ENCODE measurements around the gene SLC23A2. TPM values are rescaled to one million over a fixed set of nuclear protein-coding genes. Genes with fewer than 3 reads are reported as not detected.

Gene SLC23A2
- total and polyA plus RNA-seq, 7 donors: 0.60 to 15.2 (median 10.9) TPM

- no peaks in the 10 kb centered on the region for H3K9me3 ChIP-seq
- H3K27me3 ChIP-seq: no peaks in the 10 kb centered on the region
- peaks cover 16 to 85% (median 26%) of the 10 kb centered on the region in 4 donors for H3K36me3 ChIP-seq
- H3K4me3 ChIP-seq: no peak overlapping the region
- DNase-seq: no peak
- intact Hi-C loops (cut with DNase I): no loop called here
- WGBS, 2 donors: 95 to 99% methylated on average over 14 of the region's 14 CpGs
- no peak overlapping the region for H3K27ac ChIP-seq
- H3K4me1 ChIP-seq: no peaks in the 10 kb centered on the region
- TF ChIP-seq POLR2A (IDR thresholded peaks at IDR 0.05): no peak
- no peak for TF ChIP-seq EP300 (IDR thresholded peaks at IDR 0.05)
- TF ChIP-seq CTCF (IDR thresholded peaks at IDR 0.05): no peak
- no peak for TF ChIP-seq POLR2AphosphoS5 (IDR thresholded peaks at IDR 0.05)
Measured at GRCh38 chr20:4862661-4863060, 138.6 kb downstream of the SLC23A2 start.

- intact Hi-C loops (cut with DNase I): no loop called here
- TF ChIP-seq EP300 (IDR thresholded peaks at IDR 0.05) (no peak), POLR2A (IDR thresholded peaks at IDR 0.05) (no peak), CTCF (IDR thresholded peaks at IDR 0.05) (no peak), POLR2AphosphoS5 (IDR thresholded peaks at IDR 0.05) (no peak)
- Histone ChIP-seq H3K27ac (no peak overlapping the region), H3K36me3 (peaks cover 16 to 87% (median 26%) of the 10 kb centered on the region in 4 donors), H3K9me3 (no peaks in the 10 kb centered on the region), H3K27me3 (no peaks in the 10 kb centered on the region), H3K4me3 (no peak overlapping the region), H3K4me1 (no peaks in the 10 kb centered on the region)
- no peak for DNase-seq
- 87 to 97% methylated on average over 11 of the region's 11 CpGs for WGBS, 2 donors
Measured at GRCh38 chr20:4861961-4862360, 139.3 kb downstream of the SLC23A2 start.

- H3K4me1 ChIP-seq: no peaks in the 10 kb centered on the region
- peaks cover 12 to 91% (median 25%) of the 10 kb centered on the region in 4 donors for H3K36me3 ChIP-seq
- DNase-seq: peak; percentile 22
- 95% methylated on average over 3 of the region's 3 CpGs for WGBS, 2 donors
- H3K9me3 ChIP-seq: no peaks in the 10 kb centered on the region
- intact Hi-C loops (cut with DNase I): no loop called here
- no peak overlapping the region for H3K27ac ChIP-seq
- TF ChIP-seq EP300 (IDR thresholded peaks at IDR 0.05) (no peak), POLR2AphosphoS5 (IDR thresholded peaks at IDR 0.05) (no peak), POLR2A (IDR thresholded peaks at IDR 0.05) (no peak), CTCF (IDR thresholded peaks at IDR 0.05) (no peak)
- H3K4me3 ChIP-seq: no peak overlapping the region
- H3K27me3 ChIP-seq: no peaks in the 10 kb centered on the region
Measured at GRCh38 chr20:4858000-4858399, 143.3 kb downstream of the SLC23A2 start.

- 97% methylated on average over 19 of the region's 19 CpGs for WGBS, 2 donors
- no peak overlapping the region for H3K4me3 ChIP-seq
- H3K9me3 ChIP-seq: no peaks in the 10 kb centered on the region
- H3K4me1 ChIP-seq: no peaks in the 10 kb centered on the region
- H3K27me3 ChIP-seq: no peaks in the 10 kb centered on the region
- intact Hi-C loops (cut with DNase I): no loop called here
- H3K27ac ChIP-seq: no peak overlapping the region
- DNase-seq: peak; percentile 57
- peaks cover 10 to 78% (median 15%) of the 10 kb centered on the region in 4 donors for H3K36me3 ChIP-seq
- no peak for TF ChIP-seq POLR2AphosphoS5 (IDR thresholded peaks at IDR 0.05)
- no peak for TF ChIP-seq POLR2A (IDR thresholded peaks at IDR 0.05)
- no peak for TF ChIP-seq CTCF (IDR thresholded peaks at IDR 0.05)
- no peak for TF ChIP-seq EP300 (IDR thresholded peaks at IDR 0.05)
Measured at GRCh38 chr20:4856022-4856755, 145.1 kb downstream of the SLC23A2 start.

Data from sigmoid colon (tissue), 7 donors.